IPS-NIHi11 (cell line): ENCODE measurements around the gene CHRNA4.
"Not testable (repeated sequence)": the region's sequence is repeated elsewhere in the genome, so short reads cannot be mapped to it uniquely, and the experiment has no call there.

Experiments
- DNase-seq: peaks from one replicate; pipeline ENCODE4 v3.0.0; 2012; ENCODE audit warnings: mixed read lengths, low spot score

The CHRNA4 gene

DNA sequence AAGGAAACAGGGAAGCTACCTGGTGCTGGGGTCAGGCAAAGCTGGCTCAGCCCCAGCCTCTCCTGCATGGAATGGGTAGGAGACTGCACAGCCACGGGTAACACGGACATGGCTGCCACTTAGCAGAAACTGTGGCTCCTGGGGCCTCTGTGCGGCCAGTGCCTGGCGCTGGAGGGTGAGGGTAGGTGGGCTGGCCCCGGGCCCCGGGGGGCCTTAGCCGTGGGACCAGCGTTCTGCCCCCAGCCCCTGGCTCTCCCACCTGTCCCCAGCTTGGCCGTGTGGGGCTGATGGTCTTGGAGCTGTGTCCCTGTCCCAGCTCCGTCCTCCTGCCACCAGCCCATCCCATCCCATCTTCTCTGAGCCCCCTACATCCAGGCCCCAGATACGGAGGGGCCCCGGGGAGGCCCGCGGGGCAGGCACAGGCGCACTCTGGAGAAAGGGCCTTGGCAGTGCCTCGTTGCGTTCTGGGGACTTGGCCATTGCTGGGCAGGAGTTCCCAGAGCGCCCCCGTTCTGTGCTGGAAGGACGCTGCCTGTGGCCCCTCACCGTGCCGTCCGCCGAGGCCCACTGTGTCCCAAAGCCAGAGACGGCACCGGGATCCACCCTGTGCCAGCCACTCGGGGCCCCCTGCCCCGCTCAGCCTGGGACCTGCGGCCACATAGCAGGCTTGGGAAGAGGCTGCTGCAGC lies 12.2 kb downstream of the CHRNA4 start:
- DNase-seq, result no peak

DNA sequence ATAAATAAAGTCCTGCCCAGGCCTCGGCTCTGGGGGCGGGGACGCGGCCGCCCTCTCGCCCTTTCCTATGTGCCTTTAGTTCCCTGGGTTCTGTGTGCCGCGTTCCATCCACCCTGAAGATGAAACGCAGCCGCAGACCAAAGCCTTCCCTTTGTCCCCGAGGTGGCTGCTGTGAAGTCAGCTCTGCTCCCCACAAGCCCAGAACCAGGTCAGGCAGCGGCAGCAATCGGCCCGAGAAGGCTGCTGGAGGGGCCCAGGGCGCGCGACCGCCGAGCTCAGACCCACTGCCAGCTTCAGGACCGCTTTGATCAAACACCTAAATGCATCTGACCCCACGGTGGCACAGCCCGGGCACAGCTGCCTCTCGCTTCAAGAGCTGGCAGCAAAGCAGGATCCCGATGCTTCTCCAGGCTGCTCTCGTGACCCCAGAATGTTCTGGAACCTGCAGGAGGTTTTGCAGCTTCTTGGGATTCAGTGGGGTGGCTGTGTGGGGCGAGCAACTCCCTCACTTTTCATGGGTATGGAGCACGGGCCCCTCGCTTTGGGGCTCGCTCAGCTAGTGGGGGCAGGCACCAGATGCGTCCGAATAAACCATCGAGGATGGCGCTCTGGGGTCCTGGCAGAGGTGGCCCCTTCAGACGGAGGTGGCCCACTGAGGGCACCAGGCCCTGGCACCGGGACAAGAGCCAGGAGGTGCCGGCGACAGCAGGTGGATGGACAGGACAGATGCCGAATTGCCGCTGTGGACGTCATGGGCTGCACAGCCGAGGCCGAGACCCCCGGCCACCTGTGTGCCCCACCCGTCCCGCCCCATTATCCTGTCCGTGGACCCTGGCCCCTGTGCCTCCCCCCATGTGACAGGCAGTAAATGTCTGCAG lies 13.0 kb downstream of the CHRNA4 start:
- DNase-seq, result no peak

DNA sequence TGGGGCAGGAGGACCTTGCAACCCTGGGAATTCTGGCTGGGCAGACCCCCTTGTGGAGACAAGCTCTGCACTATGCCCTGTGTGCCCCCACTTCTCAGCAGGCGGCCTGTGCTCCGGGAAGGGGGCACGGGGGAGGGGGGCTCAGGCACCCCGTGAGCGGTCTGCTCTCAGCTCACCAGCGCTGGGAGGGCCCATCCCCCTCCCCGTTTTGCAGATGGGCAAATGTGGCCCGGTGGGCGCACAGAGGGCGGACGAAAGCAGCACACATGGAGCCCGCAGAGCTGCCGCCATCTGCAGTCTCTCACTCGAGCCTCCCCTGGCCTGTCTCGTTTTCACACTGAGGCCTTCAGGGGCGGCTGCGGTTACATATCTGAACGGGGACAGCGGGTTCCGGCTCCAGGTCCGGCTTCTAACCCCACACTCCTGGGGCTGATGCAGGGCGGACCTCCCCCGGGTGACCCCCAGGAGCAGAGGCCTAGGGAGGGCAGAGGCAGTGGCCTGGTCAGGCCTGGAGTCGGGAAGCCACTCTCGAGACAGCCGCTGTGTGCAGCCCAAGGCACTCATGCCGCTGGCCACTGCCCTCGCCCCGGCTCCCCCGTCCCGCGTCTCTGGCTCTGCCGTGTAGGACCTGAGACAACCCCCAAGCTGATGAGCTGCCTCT lies 13.9 kb downstream of the CHRNA4 start:
- DNase-seq, result no peak

- DNase-seq, result no peak
Observed at GRCh38 chr20:63346131-63347080, 14.7 kb downstream of the CHRNA4 start.

GRCh38 chr20:63345328-63346100 lies 15.6 kb downstream of the CHRNA4 start:
- no peak for DNase-seq

DNA sequence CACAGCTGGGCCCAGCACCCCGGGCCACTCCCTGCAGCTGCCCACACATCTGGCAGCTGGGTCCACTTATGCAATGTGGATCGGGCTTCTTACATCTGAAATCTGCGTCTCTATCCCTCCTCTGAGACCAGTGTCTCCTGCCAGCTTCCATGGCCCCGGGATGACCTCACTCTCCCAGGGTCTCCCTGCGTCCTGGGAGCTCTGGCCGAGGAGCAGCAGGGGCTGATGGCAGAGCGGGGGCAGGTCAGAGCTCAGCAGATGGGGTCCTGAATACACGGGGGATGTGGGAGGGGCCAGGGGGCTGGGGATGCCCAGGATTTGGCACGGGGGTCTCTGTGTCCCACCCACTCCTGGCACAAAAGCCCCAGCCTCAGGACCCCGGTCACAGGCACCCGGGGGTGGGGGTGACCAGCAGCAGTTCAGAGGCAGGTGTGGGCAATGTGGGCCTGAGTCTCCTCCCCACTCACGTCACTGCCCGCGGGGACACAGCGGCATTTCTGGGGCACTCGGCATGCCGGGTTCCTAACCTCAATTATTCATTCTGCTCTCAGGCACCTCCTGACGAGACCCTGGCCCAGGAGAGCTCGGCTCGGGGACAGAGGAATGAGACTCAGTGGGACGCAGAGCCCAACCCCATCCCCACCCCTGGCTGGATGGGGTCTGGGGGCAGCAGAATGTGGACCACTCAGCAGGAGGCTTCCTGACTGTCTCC lies 16.4 kb downstream of the CHRNA4 start:
- DNase-seq, result no peak

DNA sequence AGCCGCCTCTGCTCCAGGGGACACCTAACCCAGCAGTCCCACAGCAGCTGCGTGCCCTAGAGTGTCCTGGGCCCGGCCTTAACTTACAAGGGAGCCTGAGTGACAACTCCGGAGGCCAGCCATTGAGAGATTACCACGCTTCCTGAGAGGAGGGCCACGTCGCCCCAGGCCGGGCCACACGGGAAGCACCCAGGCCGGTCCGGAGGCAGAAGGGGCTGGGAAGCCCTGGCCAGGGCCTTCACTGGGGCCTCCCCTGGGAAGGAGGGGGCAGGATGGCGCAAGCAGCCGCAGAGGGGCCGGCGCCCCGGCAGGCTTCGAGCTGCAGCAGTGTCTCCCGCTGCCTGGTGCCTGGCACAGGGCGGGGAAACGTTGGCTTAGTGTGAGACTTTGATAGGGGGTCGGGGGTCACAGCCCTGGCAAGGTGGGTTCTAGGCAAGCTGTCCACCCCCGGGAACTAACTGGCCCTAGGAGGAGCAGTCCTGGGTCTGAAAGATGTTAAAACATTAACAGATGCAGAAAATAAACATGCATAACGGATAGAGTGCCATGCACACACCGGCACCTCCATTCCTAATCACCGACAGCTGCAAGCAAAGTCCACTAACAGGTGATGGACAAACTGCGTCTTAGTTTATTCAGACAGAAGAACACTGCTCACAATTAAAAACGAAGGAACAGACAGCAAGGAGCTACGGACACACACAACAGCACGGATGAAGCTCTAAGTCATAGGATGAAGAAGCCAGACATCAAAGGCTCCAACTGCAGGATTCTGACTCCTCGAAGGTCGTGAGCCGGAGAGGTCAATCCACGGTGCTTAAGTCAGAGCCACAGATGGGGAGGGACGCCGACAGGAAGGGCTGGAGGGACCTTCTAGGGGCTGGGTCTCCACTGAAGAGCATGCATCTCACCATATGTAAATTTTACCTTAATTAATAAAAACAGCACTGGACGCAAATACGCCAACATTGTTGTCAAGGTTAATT lies 17.4 kb downstream of the CHRNA4 start:
- DNase-seq, result no peak

DNA sequence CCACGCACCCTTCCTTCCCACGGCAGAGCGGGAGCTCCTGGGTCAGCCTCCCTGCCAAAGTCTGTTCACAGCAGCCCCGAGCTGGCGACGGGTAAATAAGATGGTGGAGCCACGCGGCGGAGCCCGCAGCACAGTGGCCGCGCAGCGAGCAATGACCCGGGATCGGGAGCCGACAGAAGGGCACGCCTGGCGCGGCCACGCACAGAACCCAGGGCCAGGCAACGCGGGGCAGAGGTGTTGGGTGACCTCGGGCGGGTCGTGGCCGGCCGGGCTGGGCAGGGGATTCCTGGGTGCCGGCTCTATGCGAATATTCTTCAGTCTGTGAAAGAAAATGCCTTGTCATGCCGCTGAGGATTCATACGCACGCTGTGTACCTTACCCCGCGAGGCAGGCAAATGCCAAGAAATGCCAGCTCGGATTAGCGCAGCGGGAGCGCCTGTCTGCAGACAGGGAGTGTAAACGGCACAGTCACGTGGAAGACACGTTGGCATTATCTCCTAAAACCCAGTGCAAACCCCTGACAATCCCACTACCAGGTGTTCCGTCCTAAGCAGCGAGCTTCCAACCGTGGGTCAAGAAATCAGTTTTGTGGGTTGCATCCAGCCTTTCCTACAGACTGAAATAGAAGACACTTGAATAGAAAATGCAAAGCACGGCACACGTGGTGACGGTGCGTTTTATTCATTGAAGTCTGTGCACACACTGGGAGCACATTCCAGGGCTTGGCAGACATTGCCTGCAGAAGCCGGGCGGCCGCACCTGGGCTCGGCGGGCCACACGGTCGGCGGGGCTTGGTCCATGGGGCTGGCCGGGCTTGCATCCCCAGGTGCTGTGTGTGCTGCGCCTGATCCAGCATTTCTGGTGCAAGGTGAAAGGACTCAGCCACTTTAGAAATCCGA lies 18.3 kb downstream of the CHRNA4 start:
- no peak for DNase-seq

DNA sequence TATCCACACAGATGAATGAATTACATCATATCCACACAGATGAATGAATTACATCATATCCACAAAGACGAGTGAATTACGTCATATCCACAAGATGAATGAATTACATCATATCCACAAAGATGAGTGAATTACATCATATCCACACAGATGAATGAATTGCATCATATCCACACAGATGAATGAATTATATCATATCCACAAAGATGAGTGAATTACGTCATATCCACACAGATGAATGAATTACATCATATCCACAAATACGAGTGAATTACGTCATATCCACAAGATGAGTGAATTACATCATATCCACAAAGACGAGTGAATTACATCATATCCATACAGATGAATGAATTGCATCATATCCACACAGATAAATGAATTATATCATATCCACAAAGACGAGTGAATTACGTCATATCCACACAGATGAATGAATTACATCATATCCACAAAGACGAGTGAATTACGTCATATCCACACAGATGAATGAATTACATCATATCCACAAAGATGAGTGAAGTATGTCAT lies 20.9 kb downstream of the CHRNA4 start:
- DNase-seq, result not testable (repeated sequence)

GRCh38 chr20:63339154-63340094 lies 21.7 kb downstream of the CHRNA4 start:
- not testable (repeated sequence) for DNase-seq

DNA sequence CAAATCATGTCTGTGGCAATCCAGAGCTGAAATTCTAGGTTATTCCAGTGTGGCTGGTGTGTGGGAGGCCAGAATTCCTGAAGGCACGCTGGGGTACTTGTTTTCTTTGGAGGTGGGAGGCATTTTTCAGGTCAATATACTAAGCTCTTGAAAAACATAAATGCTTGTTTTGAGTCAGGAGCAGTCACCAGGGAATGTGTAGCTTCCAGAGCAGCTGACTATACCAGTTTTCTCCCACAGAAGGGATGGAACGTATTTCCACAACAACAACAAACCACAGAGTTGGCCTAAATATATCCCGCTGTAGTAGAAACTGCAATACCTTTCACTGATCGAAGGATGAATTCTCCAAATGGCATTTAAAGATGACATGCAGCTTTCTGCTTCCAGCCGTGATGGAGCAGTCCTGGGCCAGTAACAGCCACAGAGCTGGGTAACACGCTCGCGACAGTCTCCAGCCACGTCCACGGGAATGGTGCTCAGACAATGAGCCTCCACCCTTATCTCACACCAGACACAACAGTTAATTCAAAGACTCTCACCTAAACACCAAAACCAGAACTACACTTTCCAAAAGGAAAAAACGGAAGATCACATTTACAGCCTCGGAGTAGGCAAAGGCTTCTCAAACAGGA lies 23.2 kb downstream of the CHRNA4 start:
- no peak for DNase-seq

DNA sequence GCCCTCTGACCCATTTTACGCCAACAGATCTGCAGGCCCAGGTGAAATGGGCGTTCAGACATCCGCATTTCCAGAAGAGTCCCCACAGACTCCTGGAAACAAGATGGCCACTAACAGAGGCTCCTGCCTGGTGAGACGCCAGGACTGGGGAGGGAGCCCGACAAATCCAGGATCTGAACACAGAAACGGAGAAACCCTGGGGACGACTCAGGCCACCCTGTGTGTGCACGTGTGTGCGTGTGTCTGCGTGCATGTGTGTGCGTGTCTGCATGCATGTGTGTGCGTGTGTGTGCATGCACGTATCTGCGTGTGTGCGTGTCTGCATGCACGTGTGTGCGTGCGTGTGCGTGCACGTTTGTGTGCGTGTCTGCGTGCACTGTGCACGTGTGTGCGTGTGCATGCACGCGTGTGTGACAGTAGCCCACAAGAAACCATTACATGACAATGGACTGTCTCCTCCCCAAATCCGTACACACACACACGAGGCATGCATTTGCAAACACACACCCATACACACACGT lies 24.9 kb downstream of the CHRNA4 start:
- no peak for DNase-seq

DNA sequence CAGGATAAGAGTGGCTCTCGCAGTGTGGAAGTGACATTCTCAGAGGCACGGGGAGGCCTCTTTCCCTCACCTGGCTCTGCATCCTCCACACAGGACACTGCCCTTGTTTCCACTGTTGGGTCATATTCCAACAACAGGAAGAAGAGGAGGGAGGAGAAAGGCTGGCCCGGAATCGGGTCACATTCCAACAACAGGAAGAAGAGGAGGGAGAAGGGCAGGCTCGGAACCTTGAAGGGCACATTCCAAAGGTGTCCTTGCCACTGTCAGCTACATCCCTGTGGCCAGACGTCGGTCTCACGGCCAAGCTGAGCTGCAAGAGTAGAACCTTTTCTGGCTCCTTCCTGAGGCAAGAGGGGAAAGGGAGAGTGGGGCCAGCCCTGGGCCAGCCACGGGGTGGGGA lies 25.4 kb downstream of the CHRNA4 start:
- no peak for DNase-seq

- not testable (repeated sequence) for DNase-seq
Observed at GRCh38 chr20:63335060-63335459, 26.1 kb downstream of the CHRNA4 start.

GRCh38 chr20:63334356-63334755 lies 26.8 kb downstream of the CHRNA4 start:
- no peak for DNase-seq
